ENCODE results near the gene ARIH2.

Gene ARIH2

DNA sequence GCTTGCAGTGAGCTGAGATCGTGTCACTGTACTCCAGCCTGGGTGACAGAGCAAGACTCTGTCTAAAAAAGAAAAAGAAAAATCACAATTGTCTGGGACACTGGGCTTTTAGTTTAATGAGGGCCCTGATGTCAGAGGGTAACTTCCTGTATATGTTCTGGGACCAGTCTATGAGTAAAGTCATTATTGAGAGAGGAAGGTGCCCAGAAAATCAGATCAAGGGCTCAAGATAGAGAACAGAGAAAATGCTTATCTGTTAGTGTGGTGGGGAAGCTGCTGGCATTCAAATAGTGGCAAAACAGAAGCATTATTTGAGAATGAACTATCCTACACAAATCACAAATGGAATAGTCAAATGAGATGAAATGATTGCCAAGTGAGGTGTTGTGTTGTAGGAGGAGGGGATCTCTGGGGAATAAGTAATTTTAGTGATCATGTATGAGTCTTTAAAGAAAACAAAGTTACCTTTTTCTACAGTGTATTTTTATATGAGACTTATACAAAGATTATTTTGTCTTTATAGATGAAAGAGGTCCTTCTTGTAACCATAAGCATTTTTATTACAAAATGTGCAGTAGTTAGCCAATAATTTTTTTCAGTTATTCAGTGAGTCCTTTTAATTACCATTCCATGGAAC, 13.4 kb downstream of the ARIH2 start:
- TF ChIP-seq, protein P1, sequence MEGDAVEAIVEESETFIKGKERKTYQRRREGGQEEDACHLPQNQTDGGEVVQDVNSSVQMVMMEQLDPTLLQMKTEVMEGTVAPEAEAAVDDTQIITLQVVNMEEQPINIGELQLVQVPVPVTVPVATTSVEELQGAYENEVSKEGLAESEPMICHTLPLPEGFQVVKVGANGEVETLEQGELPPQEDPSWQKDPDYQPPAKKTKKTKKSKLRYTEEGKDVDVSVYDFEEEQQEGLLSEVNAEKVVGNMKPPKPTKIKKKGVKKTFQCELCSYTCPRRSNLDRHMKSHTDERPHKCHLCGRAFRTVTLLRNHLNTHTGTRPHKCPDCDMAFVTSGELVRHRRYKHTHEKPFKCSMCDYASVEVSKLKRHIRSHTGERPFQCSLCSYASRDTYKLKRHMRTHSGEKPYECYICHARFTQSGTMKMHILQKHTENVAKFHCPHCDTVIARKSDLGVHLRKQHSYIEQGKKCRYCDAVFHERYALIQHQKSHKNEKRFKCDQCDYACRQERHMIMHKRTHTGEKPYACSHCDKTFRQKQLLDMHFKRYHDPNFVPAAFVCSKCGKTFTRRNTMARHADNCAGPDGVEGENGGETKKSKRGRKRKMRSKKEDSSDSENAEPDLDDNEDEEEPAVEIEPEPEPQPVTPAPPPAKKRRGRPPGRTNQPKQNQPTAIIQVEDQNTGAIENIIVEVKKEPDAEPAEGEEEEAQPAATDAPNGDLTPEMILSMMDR (IDR thresholded peaks at IDR 0.05) = no peak

DNA sequence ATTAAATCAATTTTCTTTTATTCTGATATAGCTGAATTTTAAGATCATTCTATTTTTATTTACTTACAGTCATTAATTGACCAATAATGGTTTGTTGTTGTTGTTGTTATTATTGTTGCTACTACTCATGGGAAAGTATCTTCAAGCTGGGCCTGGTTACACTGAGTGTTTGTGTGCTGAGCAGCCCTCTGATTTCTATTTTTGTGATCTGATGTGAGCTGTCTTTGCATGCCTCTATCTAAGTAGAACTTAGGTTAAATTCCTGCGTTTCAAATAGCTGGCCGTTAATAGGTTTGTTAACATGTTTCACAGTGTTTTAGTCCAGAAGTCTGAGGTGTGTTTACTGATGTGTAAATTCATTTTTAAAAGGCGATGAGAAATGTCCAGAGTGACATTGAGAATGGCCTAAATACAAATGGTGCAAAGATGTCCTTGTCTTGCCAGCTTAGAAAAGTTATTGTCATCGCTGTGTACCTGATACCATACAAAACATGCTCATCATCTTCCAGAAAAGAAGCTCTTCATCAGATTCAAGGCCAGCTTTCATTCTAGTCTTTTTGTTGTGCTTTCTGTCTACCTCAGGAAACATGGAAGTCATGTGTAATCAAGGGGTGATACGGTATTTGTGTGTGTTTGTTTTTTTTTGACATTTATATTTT, 15.8 kb downstream of the ARIH2 start:
- TF ChIP-seq, protein P1 (IDR thresholded peaks at IDR 0.05) = no peak

DNA sequence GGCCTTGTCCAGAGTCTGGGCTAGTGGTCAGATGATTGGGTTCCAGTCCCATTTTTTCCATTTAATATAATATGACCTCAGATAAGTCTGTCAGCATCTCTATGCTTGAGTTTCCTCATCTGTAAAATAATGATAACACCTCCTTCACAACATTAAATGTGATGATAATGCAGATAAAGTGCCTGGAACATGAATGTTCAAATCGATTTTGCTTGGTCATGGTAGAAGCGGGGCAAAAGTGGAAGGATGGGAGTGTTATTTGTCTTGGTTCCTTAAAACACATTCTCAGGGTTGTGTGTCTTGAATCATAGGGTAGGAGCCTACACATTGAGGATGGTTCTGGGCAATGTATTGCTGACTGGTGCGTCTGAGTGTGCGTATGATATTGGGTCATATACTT, 16.9 kb downstream of the ARIH2 start:
- TF ChIP-seq, protein P1 (IDR thresholded peaks at IDR 0.05) = no peak

DNA sequence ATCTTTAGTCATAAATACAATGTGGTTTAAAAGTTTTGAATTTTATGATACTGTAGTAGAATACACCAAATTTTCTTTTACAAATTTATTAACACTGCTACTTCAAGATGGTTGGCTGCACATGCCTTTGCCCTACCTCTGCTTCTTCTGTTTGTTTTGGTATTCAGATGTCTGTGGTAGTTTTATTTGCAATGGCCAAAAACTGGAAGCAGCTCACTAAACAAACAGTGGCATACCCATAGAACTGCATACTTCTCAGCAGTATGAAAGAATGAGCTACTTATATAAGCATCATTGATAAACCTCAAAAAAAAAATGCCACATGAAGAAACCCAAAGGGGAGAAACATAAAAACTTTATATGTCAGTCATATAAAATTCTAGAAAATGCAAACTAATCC, 19.5 kb downstream of the ARIH2 start:
- TF ChIP-seq, protein P1 (IDR thresholded peaks at IDR 0.05) = no peak

DNA sequence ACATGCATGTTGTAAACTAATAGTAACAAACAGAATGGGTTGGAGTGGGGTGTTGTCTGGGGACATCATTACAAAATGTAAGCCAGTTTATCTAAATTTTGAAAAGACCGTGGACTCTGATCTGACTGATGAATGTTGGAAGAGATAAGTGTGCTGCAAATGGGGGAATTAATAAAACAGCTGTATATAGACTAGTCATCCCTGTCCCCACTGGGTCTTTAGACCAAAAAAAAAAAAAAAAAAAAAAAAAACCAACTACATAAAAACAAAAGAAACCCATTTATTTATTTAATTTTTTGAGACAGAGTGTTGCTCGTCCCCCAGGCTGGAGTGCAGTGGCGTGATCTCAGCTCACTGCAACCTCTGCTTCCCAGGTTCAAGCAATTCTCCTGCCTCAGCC, 20.0 kb downstream of the ARIH2 start:
- TF ChIP-seq, protein P1 (IDR thresholded peaks at IDR 0.05) = no peak

DNA sequence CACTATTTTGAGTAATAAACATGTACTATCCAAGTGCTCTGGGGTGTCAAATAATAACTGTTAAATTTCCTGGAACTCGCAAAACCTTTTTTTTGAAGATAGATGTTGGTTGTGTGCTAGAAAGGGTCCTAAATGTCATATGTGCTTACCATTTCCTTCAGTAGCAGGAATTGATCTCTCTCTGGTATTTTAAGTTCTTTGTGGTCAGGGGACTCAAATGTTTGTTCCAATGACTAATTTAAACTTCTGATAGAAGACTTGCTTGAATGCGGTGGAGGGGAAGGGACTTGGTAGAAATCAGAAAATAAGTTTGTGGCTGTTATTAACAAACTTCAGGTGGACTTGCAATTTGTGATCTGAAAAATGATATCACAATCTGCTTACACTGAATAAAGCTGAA, 26.8 kb downstream of the ARIH2 start:
- TF ChIP-seq, protein P1 (IDR thresholded peaks at IDR 0.05) = no peak

DNA sequence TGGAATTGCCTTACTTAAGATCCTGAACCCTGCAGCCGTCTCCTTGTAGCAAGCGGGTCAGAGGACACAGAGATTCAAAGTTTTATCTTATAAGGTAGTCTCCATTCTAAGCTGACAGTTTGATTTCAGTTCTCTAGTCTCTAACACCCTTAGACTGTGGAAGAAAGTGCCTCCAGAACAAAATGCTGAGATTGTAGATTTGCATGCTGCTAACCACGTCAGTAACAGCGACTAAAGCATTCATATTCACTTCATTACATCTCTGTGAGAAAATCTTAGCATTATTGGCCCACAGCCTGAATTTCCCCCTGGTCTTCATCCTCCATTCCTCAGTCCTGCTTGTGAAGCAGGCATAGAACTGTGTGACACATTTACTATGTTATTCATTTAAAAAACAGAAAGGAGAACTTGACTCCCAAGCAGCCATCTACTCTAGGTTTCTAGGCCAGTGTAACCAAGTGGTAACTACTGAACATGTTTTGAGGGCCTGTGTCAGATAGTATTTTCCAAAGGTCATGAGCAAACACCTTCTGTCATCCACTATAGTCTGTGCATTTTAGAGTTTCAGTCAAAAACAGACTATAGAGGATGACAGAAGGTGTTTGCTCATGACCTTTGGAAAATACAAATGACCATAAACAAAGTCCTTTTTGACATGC, 27.4 kb downstream of the ARIH2 start:
- TF ChIP-seq, protein P1 (IDR thresholded peaks at IDR 0.05) = no peak

Measured in LNCAP (cell line).